Caco-2 (cell line): ENCODE results near the gene CDON. TPM values are rescaled to one million over a fixed set of nuclear protein-coding genes. Genes with fewer than 3 reads are reported as not detected.

Experiments
- BruUV-seq: library from RNA; stranded (reverse); fragments of 400-500 nt; replicated peaks from 2 replicates; lab custom pipeline; 2021; lab: Mats Ljungman, UMichigan
- CTCF ChIA-PET: fragments of 300-600 bp; sonication (Branson Sonifier 250); formaldehyde crosslinking; loops from one replicate; lab custom pipeline; 2022; ENCODE audit warnings: antibody characterized with exemption; lab: Charles Lee
- POLR2A ChIA-PET: fragments of 300-600 bp; sonication (Branson Sonifier 250); formaldehyde crosslinking; loops from one replicate; lab custom pipeline; 2022; ENCODE audit warnings: antibody characterized with exemption; lab: Charles Lee
- DNase-seq, 2 experiments: peaks; one replicate each; pipeline versions ENCODE4 v3.0.0 to v3.0.0-alpha.2; 2020 to 2022
- H3K27me3 ChIP-seq: replicated peaks from 2 replicates; pipeline ENCODE4 v1.6.0; 2011; ENCODE audit warnings: low read length; ENCODE audit not compliant: control insufficient read depth, insufficient read depth
- H3K36me3 ChIP-seq: 2 replicates; pipeline ENCODE4 v1.5.1; 2011; ENCODE audit warnings: low read length; ENCODE audit not compliant: control insufficient read depth, insufficient read depth
- H3K4me1 ChIP-seq: fragments of 250-450 bp; sonication (Bioruptor Pico); 2 replicates; pipeline ENCODE4 v1.5.1; 2020; ENCODE audit warnings: mild to moderate bottlenecking
- H3K4me3 ChIP-seq: 2 replicates; pipeline ENCODE4 v1.5.1; 2011; ENCODE audit warnings: low read depth, mild to moderate bottlenecking, control low read depth, low read length
- H3K9me3 ChIP-seq: fragments of 250-450 bp; sonication (Bioruptor Pico); 2 replicates; pipeline ENCODE4 v1.5.1; 2020; ENCODE audit warnings: mild to moderate bottlenecking, moderate library complexity
- H3K27ac Mint-ChIP-seq: one replicate; pipeline ENCODE4 v1.8.0; 2022; ENCODE audit warnings: mixed read lengths; ENCODE audit not compliant: unreplicated experiment
- H3K27me3 Mint-ChIP-seq: one replicate; pipeline ENCODE4 v1.8.0; 2022; ENCODE audit warnings: mixed read lengths; ENCODE audit not compliant: insufficient read depth, unreplicated experiment
- H3K36me3 Mint-ChIP-seq: one replicate; pipeline ENCODE4 v1.8.0; 2022; ENCODE audit warnings: mild to moderate bottlenecking, mixed read lengths; ENCODE audit not compliant: insufficient read depth, unreplicated experiment
- H3K4me1 Mint-ChIP-seq: one replicate; pipeline ENCODE4 v1.8.0; 2022; ENCODE audit warnings: low read depth, mixed read lengths; ENCODE audit not compliant: unreplicated experiment
- H3K4me3 Mint-ChIP-seq: one replicate; pipeline ENCODE4 v1.8.0; 2022; ENCODE audit warnings: mild to moderate bottlenecking, moderate library complexity, mixed read lengths; ENCODE audit not compliant: unreplicated experiment
- H3K9me3 Mint-ChIP-seq: one replicate; pipeline ENCODE4 v1.8.0; 2022; ENCODE audit warnings: mixed read lengths; ENCODE audit not compliant: unreplicated experiment
- intact Hi-C: fragments of 100-400 bp; cut with micrococcal nuclease; formaldehyde crosslinking; loops from one replicate; pipeline ENCODE4 v1.10.0; 2022; ENCODE audit not compliant: unreplicated experiment
- total RNA-seq: library from RNA; stranded (reverse); gene quantifications from 2 replicates; pipeline ENCODE4 v1.2.3, GENCODE V29; 2022
- TF ChIP-seq, protein P1 (sequence below), 2 experiments: fragments of 200-600 bp in 1 of 2; IDR thresholded peaks; 1 replicate in 1 of 2; 2 replicates in 1 of 2; pipeline versions ENCODE4 v1.5.1 to v1.8.0; 2011 to 2022; ENCODE audit warnings: antibody characterized with exemption in 1 of 2, control low read depth in 1 of 2, inconsistent platforms in 1 of 2, low read depth in 1 of 2, low read length in 1 of 2, mild to moderate bottlenecking in 1 of 2, moderate library complexity in 1 of 2; ENCODE audit not compliant: insufficient read depth in 1 of 2, severe bottlenecking in 1 of 2, unreplicated experiment in 1 of 2

Gene CDON
- total RNA-seq, 1 experiment from 2014 or later, result 6.8 TPM

DNA sequence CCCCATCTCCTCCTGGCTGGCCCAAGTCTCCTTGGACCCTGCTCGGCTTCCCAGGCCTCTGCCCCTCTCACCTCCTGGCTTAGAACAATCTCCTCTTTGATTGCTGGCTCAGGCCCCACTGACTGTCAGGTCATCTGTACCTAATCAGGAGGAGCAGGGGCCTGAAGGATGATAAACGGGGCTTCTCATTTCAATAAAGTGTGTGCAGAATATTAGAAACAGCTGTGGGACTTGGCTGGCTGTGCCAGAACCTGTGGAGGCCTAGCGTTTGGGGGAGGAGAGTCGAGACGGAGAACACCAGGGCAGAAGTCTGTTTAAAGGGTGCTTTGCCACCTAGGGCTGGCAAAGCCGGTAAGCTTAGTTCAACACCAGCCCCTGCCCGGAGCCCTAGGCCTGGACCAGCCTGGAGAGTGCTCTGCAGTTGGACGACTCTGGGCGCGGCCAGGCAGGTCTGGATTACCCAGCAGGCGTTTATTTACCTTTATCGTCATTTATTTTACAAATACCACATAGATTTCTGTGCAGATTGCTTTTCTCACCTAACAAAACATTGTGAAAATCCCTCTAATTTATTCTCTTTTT is 127.0 kb downstream of the CDON start:
- CTCF ChIA-PET, result interaction anchor here (1.1 to 1.6 kb wide), 2 partner anchors 126 to 258 kb away, joined by 3 to 7 read pairs; no protein-coding TSS in a partner anchor
- Mint-ChIP-seq H3K27ac (no peak overlapping the region), H3K4me3 (no peak overlapping the region), H3K36me3 (no peaks in the 10 kb centered on the region), H3K27me3 (no peaks in the 10 kb centered on the region), H3K9me3 (no peaks in the 10 kb centered on the region), H3K4me1 (no peaks in the 10 kb centered on the region)
- Histone ChIP-seq H3K27me3 (no peaks in the 10 kb centered on the region), H3K9me3 (no peaks in the 10 kb centered on the region), H3K4me1 (no peaks in the 10 kb centered on the region), H3K4me3 (no peak overlapping the region), H3K36me3 (no peaks in the 10 kb centered on the region)
- no peak for DNase-seq
- POLR2A ChIA-PET, result no interaction called here
- TF ChIP-seq, protein P1, sequence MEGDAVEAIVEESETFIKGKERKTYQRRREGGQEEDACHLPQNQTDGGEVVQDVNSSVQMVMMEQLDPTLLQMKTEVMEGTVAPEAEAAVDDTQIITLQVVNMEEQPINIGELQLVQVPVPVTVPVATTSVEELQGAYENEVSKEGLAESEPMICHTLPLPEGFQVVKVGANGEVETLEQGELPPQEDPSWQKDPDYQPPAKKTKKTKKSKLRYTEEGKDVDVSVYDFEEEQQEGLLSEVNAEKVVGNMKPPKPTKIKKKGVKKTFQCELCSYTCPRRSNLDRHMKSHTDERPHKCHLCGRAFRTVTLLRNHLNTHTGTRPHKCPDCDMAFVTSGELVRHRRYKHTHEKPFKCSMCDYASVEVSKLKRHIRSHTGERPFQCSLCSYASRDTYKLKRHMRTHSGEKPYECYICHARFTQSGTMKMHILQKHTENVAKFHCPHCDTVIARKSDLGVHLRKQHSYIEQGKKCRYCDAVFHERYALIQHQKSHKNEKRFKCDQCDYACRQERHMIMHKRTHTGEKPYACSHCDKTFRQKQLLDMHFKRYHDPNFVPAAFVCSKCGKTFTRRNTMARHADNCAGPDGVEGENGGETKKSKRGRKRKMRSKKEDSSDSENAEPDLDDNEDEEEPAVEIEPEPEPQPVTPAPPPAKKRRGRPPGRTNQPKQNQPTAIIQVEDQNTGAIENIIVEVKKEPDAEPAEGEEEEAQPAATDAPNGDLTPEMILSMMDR (IDR thresholded peaks at IDR 0.05; ENCODE audit: insufficient read depth in 1 of 2, low read depth in 1 of 2, low read length in 1 of 2, severe bottlenecking in 1 of 2, unreplicated experiment in 1 of 2), result no peak
- intact Hi-C loops, result no loop called here
- BruUV-seq, result no TSS peak

DNA sequence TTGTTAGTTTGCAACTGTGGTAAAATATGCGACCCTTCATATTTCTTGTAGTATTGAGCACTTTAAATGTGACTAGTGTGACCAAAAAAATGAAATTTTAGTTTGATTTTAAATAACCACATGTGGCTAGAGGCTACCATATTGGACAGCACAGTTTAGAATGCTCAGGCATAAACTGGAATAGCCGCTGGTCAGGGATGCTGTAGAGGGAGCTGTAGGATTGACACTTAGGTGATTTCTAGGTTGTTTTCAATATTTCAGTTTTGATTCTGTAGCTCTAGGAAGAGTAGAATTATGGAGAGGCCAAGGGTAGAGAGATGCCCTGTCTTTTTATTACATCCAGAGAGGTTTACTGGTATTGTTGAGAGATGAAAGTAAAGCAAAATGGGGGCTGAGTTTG is 127.6 kb downstream of the CDON start:
- BruUV-seq, result no TSS peak
- H3K27ac Mint-ChIP-seq, result no peak overlapping the region
- H3K4me1 Mint-ChIP-seq, result no peaks in the 10 kb centered on the region

DNA sequence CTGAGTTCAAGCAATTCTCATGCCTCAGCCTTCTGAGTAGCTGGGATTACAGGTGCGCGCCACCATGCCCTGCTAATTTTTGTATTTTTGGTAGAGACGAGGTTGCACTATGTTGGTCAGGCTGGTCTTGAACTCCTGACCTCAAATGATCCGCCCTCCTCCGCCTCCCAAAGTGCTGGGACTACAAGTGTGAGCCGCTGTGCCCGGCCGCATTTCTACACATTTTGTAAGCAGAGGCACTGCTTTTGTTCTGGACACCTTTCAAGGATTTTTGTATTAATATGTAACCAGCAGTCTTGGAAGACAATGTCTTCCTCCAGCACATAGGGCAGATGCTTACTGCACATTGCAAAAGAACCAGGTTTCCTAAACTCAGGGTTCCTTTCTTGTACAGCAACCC is 128.2 kb downstream of the CDON start:
- Mint-ChIP-seq H3K27ac (no peak overlapping the region), H3K9me3 (no peaks in the 10 kb centered on the region), H3K36me3 (no peaks in the 10 kb centered on the region), H3K4me1 (no peaks in the 10 kb centered on the region), H3K4me3 (no peak overlapping the region), H3K27me3 (peaks cover 5% of the 10 kb centered on the region)
- ChIA-PET CTCF (interaction anchor here (1.1 to 1.6 kb wide), 2 partner anchors 127 to 259 kb away, joined by 3 to 7 read pairs; no protein-coding TSS in a partner anchor), POLR2A (no interaction called here)
- Histone ChIP-seq H3K4me1 (no peaks in the 10 kb centered on the region), H3K9me3 (no peaks in the 10 kb centered on the region), H3K27me3 (no peaks in the 10 kb centered on the region), H3K4me3 (no peak overlapping the region), H3K36me3 (no peaks in the 10 kb centered on the region)
- BruUV-seq, result no TSS peak
- TF ChIP-seq, protein P1 (IDR thresholded peaks at IDR 0.05; ENCODE audit: insufficient read depth in 1 of 2, low read depth in 1 of 2, low read length in 1 of 2, severe bottlenecking in 1 of 2, unreplicated experiment in 1 of 2), result no peak
- intact Hi-C loops, result no loop called here
- DNase-seq, result no peak

More for the DNA sequence above, 127.6 kb downstream of the CDON start:
- Histone ChIP-seq H3K36me3 (no peaks in the 10 kb centered on the region), H3K9me3 (no peaks in the 10 kb centered on the region), H3K4me1 (no peaks in the 10 kb centered on the region), H3K4me3 (no peak overlapping the region), H3K27me3 (no peaks in the 10 kb centered on the region)
- H3K9me3 Mint-ChIP-seq, result no peaks in the 10 kb centered on the region
- TF ChIP-seq, protein P1 (IDR thresholded peaks at IDR 0.05; ENCODE audit: insufficient read depth in 1 of 2, low read depth in 1 of 2, low read length in 1 of 2, severe bottlenecking in 1 of 2, unreplicated experiment in 1 of 2), result peak in 1 of 2 experiments; percentile 4
- no peak overlapping the region for H3K4me3 Mint-ChIP-seq
- no peaks in the 10 kb centered on the region for H3K36me3 Mint-ChIP-seq
- POLR2A ChIA-PET, result no interaction called here
- H3K27me3 Mint-ChIP-seq, result no peaks in the 10 kb centered on the region
- CTCF ChIA-PET, result interaction anchor here (1.1 to 1.6 kb wide), 2 partner anchors 127 to 259 kb away, joined by 3 to 7 read pairs; no protein-coding TSS in a partner anchor
- no peak for DNase-seq
- intact Hi-C loops, result no loop called here
